IMR-90 (cell line): ENCODE data around the gene LY6G5C. TPM values are rescaled to one million over a fixed set of nuclear protein-coding genes. Genes with fewer than 3 reads are reported as not detected.

Source experiments
- ATAC-seq: fragments of 200-7000 bp; cut with Tn5 transposase; 2 replicates; pipeline ENCODE4 v1.9.1; 2020; ENCODE audit warnings: low read depth, mild to moderate bottlenecking, moderate library complexity
- BruUV-seq: library from RNA; stranded (reverse); fragments of 400-500 nt; replicated peaks from 2 replicates; lab custom pipeline; 2021; lab: Mats Ljungman, UMichigan
- CTCF ChIA-PET: fragments of 300-600 bp; formaldehyde crosslinking; extraction: SDS; loops from one replicate; lab custom pipeline; 2021; ENCODE audit warnings: antibody characterized with exemption; lab: Yijun Ruan, JAX
- POLR2A ChIA-PET: fragments of 300-600 bp; sonication (Branson Sonifier 250); formaldehyde crosslinking; loops from one replicate; lab custom pipeline; 2022; ENCODE audit warnings: antibody characterized with exemption; ENCODE audit not compliant: unreplicated experiment; lab: Charles Lee
- DNase-seq: peaks from one replicate; pipeline ENCODE4 v3.0.0; 2013
- H2AFZ ChIP-seq: replicated peaks from 2 replicates; pipeline ENCODE3; 2013; ENCODE audit warnings: low read length, mild to moderate bottlenecking; ENCODE audit not compliant: poor library complexity
- H2AK5ac ChIP-seq: 2 replicates; pipeline ENCODE4 v1.6.1; 2013; ENCODE audit warnings: low read depth, low read length, inconsistent platforms
- H2AK9ac ChIP-seq: replicated peaks from 2 replicates; pipeline ENCODE3; 2013; ENCODE audit warnings: mild to moderate bottlenecking, low read depth, low read length, moderate library complexity; ENCODE audit not compliant: poor library complexity
- H2BK120ac ChIP-seq: 2 replicates; pipeline ENCODE4 v1.6.1; 2013; ENCODE audit warnings: low read depth, low read length, inconsistent platforms
- H2BK15ac ChIP-seq: 3 replicates; pipeline ENCODE4 v1.6.1; 2013; ENCODE audit warnings: low read depth, low read length, inconsistent platforms
- H2BK20ac ChIP-seq: 2 replicates; pipeline ENCODE4 v1.6.1; 2013; ENCODE audit warnings: low read depth, mild to moderate bottlenecking, inconsistent platforms, low read length, moderate library complexity
- H2BK5ac ChIP-seq: 2 replicates; pipeline ENCODE4 v1.6.1; 2013; ENCODE audit warnings: mild to moderate bottlenecking, low read depth, low read length, inconsistent platforms; ENCODE audit not compliant: poor library complexity, severe bottlenecking
- H3K14ac ChIP-seq: replicated peaks from 2 replicates; pipeline ENCODE4 v1.6.1; 2013; ENCODE audit warnings: low read depth, low read length, inconsistent platforms
- H3K18ac ChIP-seq: 2 replicates; pipeline ENCODE4 v1.6.1; 2013; ENCODE audit warnings: low read depth, low read length, control low read depth
- H3K23ac ChIP-seq: 2 replicates; pipeline ENCODE4 v1.6.1; 2013; ENCODE audit warnings: low read depth, low read length, inconsistent platforms
- H3K27ac ChIP-seq: 2 replicates; pipeline ENCODE4 v1.5.1; 2013; ENCODE audit warnings: mild to moderate bottlenecking, control low read depth, low read length; ENCODE audit not compliant: insufficient read depth
- H3K27me3 ChIP-seq: 2 replicates; pipeline ENCODE4 v1.6.1; 2013; ENCODE audit warnings: low read length; ENCODE audit not compliant: control insufficient read depth, insufficient read depth
- H3K36me3 ChIP-seq: 2 replicates; pipeline ENCODE4 v1.6.1; 2013; ENCODE audit warnings: low read length, mixed read lengths; ENCODE audit not compliant: control insufficient read depth, insufficient read depth
- H3K4ac ChIP-seq: 2 replicates; pipeline ENCODE4 v1.6.1; 2013; ENCODE audit warnings: low read depth, low read length, inconsistent platforms
- H3K4me1 ChIP-seq: 2 replicates; pipeline ENCODE4 v1.6.1; 2013; ENCODE audit warnings: low read length, mixed read lengths; ENCODE audit not compliant: control insufficient read depth, insufficient read depth
- H3K4me2 ChIP-seq: 2 replicates; pipeline ENCODE4 v1.6.1; 2013; ENCODE audit warnings: low read depth, mild to moderate bottlenecking, control low read depth, low read length, moderate library complexity
- H3K4me3 ChIP-seq: 2 replicates; pipeline ENCODE4 v1.5.1; 2013; ENCODE audit warnings: low read depth, mild to moderate bottlenecking, control low read depth, low read length, moderate library complexity; ENCODE audit not compliant: insufficient read depth
- H3K56ac ChIP-seq: 2 replicates; pipeline ENCODE4 v1.6.1; 2013; ENCODE audit warnings: low read length, inconsistent platforms; ENCODE audit not compliant: insufficient read depth; ENCODE audit errors: extremely low read depth
- H3K79me1 ChIP-seq, 2 experiments: 2 replicates each; pipeline ENCODE4 v1.6.1; 2013; ENCODE audit warnings: low read length in 2 of 2, inconsistent platforms in 1 of 2, low read depth in 1 of 2
- H3K9ac ChIP-seq: 2 replicates; pipeline ENCODE4 v1.6.1; 2013; ENCODE audit warnings: low read depth, low read length, control low read depth
- H3K9me1 ChIP-seq: 2 replicates; pipeline ENCODE4 v1.6.1; 2013; ENCODE audit warnings: low read length, inconsistent platforms; ENCODE audit not compliant: insufficient read depth
- H3K9me3 ChIP-seq: 2 replicates; pipeline ENCODE4 v1.6.1; 2013; ENCODE audit warnings: low read length; ENCODE audit not compliant: control insufficient read depth, insufficient read depth
- H4K20me1 ChIP-seq: 2 replicates; pipeline ENCODE4 v1.6.1; 2013; ENCODE audit warnings: low read length, inconsistent platforms; ENCODE audit not compliant: insufficient read depth
- H4K5ac ChIP-seq: 2 replicates; pipeline ENCODE4 v1.6.1; 2013; ENCODE audit warnings: mild to moderate bottlenecking, low read depth, low read length, control low read depth
- H4K8ac ChIP-seq, 2 experiments: 2 replicates each; pipeline ENCODE4 v1.6.1; 2013; ENCODE audit warnings: low read depth in 2 of 2, low read length in 2 of 2, control low read depth in 1 of 2, inconsistent platforms in 1 of 2
- H4K91ac ChIP-seq: 2 replicates; pipeline ENCODE4 v1.6.1; 2013; ENCODE audit warnings: low read depth, low read length, inconsistent platforms; ENCODE audit not compliant: insufficient read depth
- BHLHE40 ChIP-seq: fragments of 150-350 bp; IDR thresholded peaks from 2 replicates; pipeline ENCODE4 v1.6.1; 2016; ENCODE audit warnings: mild to moderate bottlenecking, low read depth, low read length
- CEBPB ChIP-seq: IDR thresholded peaks from 2 replicates; pipeline ENCODE4 v1.6.1; 2012; ENCODE audit warnings: low read depth, low read length, improper control_type of control experiment
- ELK1 ChIP-seq: fragments of 150-350 bp; IDR thresholded peaks from 2 replicates; pipeline ENCODE4 v1.6.1; 2016; ENCODE audit warnings: low read depth, mild to moderate bottlenecking, low read length, moderate library complexity, borderline replicate concordance
- MAFK ChIP-seq: IDR thresholded peaks from 2 replicates; pipeline ENCODE4 v1.6.1; 2012; ENCODE audit warnings: low read depth, low read length, improper control_type of control experiment
- MAZ ChIP-seq: IDR thresholded peaks from 2 replicates; pipeline ENCODE4 v1.6.1; 2012; ENCODE audit warnings: low read depth, mild to moderate bottlenecking, low read length, improper control_type of control experiment, moderate library complexity, borderline replicate concordance
- MXI1 ChIP-seq: IDR thresholded peaks from 2 replicates; pipeline ENCODE4 v1.6.1; 2012; ENCODE audit warnings: low read depth, mild to moderate bottlenecking, low read length, moderate library complexity, borderline replicate concordance
- POLR2A ChIP-seq: IDR thresholded peaks from 2 replicates; pipeline ENCODE4 v1.6.1; 2012; ENCODE audit warnings: mild to moderate bottlenecking, low read depth, low read length
- WGBS, 2 experiments: methylation state at CpG; one replicate each; pipeline versions ENCODE4 v1.1.5 to v1.1.7; 2013; ENCODE audit warnings: missing lambda C conversion rate in 2 of 2; ENCODE audit not compliant: insufficient read length in 1 of 2; ENCODE audit errors: extremely low coverage in 2 of 2; 5-methylcytosine and 5-hydroxymethylcytosine counted together
- dilution Hi-C: fragments of 300-500 bp; cut with HindIII; formaldehyde crosslinking; loops from one replicate; pipeline ENCODE4 v1.14.3; 2018; ENCODE audit warnings: low sequenced_read_pairs; ENCODE audit not compliant: unreplicated experiment
- in situ Hi-C: fragments of 300-500 bp; cut with MboI; formaldehyde crosslinking; loops from 3 replicates; pipeline ENCODE4 v1.14.3; 2019; ENCODE audit warnings: low sequenced_read_pairs, inconsistent platforms, mixed read lengths
- intact Hi-C: fragments of 100-400 bp; cut with micrococcal nuclease; formaldehyde crosslinking; loops from 2 replicates; pipeline ENCODE4 v1.10.0; 2022
- polyA plus RNA-seq, 3 experiments: library from polyadenylated mRNA; depleted of rRNA; stranded (reverse); fragments of >200 nt; gene quantifications; 2 replicates each; pipeline ENCODE4 v1.2.3, GENCODE V29; 2012; ENCODE audit warnings: low replicate concordance in 1 of 3
- total RNA-seq: library from RNA; depleted of rRNA; stranded (reverse); fragments of >200 nt; gene quantifications from 2 replicates; pipeline ENCODE4 v1.2.3, GENCODE V29; 2012

Gene LY6G5C
- total and polyA plus RNA-seq, 2 of the 4 experiments (the other 2 are of a cell fraction): 0.18 to 2.0 TPM

- CTCF ChIA-PET: interaction anchor here (0.7 to 1.3 kb wide), 3 partner anchors 13 to 88 kb away, joined by 3 read pairs; no protein-coding TSS in a partner anchor
- no peaks in the 10 kb centered on the region for H3K27me3 ChIP-seq
- peak within 1 kb of the TSS; percentile 92 for H2AFZ ChIP-seq
- H3K9ac ChIP-seq: peak within 1 kb of the TSS; percentile 77
- POLR2A ChIA-PET: interaction anchor here (0.5 to 1.2 kb wide), 2 partner anchors 42 to 97 kb away, joined by 3 to 11 read pairs; partner anchors contain the start of gene C6orf47
- peaks cover 21 to 36% of the 10 kb centered on the region in 2 experiments for H3K79me1 ChIP-seq
- peak within 1 kb of the TSS; percentile 35 for H2AK5ac ChIP-seq
- H3K9me1 ChIP-seq: peaks cover 10% of the 10 kb centered on the region
- H3K4me3 ChIP-seq: peak within 1 kb of the TSS; percentile 67
- peak within 1 kb of the TSS; percentile 9 for H2BK120ac ChIP-seq
- H3K18ac ChIP-seq: peak within 1 kb of the TSS; percentile 83
- in situ Hi-C loops (no loop called here), dilution Hi-C loops (no loop called here), intact Hi-C loops (loop anchor here (1.0 to 2.0 kb wide), 3 partner anchors 28 to 131 kb away; no protein-coding TSS in a partner anchor)
- BruUV-seq: no TSS peak
- H3K4me1 ChIP-seq: peaks cover 6% of the 10 kb centered on the region
- peak within 1 kb of the TSS; percentile 78 for H3K23ac ChIP-seq
- H4K8ac ChIP-seq: peak within 1 kb of the TSS; percentile 79 to 97
- H3K4me2 ChIP-seq: peak within 1 kb of the TSS; percentile 97
- peak within 1 kb of the TSS; percentile 77 for H3K56ac ChIP-seq
- peak within 1 kb of the TSS; percentile 91 for H4K5ac ChIP-seq
- peaks cover 10% of the 10 kb centered on the region for H3K36me3 ChIP-seq
- 0 out of 2 replicates have a peak, but pooled peaks cover 7% of the 10 kb centered on the region for H4K20me1 ChIP-seq
- peak within 1 kb of the TSS; percentile 93 for H2BK5ac ChIP-seq
- H3K4ac ChIP-seq: peak within 1 kb of the TSS; percentile 70
- peak within 1 kb of the TSS; percentile 88 for H2AK9ac ChIP-seq
- H3K9me3 ChIP-seq: no peaks in the 10 kb centered on the region
- peak within 1 kb of the TSS; percentile 77 for H4K91ac ChIP-seq
- H3K27ac ChIP-seq: peak within 1 kb of the TSS; percentile 82
- peak within 1 kb of the TSS; percentile 90 for H3K14ac ChIP-seq
- H2BK20ac ChIP-seq: no peak within 1 kb of the TSS
- DNase-seq: peak; percentile 98
- peak within 1 kb of the TSS; percentile 21; the same call in 1 of the 3 replicates for H2BK15ac ChIP-seq
- peak; percentile 94 for ATAC-seq
- TF ChIP-seq MXI1 (peak; percentile 42; the same call in 1 of the 2 replicates), CEBPB (peak; percentile 100), ELK1 (no peak), MAFK (no peak), POLR2A (peak; percentile 91), BHLHE40 (peak; percentile 77), MAZ (peak; percentile 87; the same call in 1 of the 2 replicates)
- 4% methylated on average over 29 of the region's 54 CpGs; no CpG with 5 or more reads in 1 of the 2 experiments for WGBS, 2 experiments
Observed at GRCh38 chr6:31702819-31703716, 22.2 kb upstream of the LY6G5C start, which contains the start of gene ABHD16A. Gene ABHD16A, minus strand, starts transcription at chr6:31703324. Its CDS starts 43 bp downstream, at chr6:31703281.
